Activated CD4-positive, alpha-beta memory T cell treated with anti-CD3 and anti-CD28 coated beads for 36 hours (primary cell): ENCODE data around the gene HNF1A. TPM values are rescaled to one million over a fixed set of nuclear protein-coding genes. Genes with fewer than 3 reads are reported as not detected.
"Not testable (repeated sequence)": the region's sequence is repeated elsewhere in the genome, so short reads cannot be mapped to it uniquely, and the experiment has no call there.

Experiments used
- CTCF ChIA-PET: fragments of 350-600 bp; sonication (Branson Sonifier 250); formaldehyde crosslinking; loops from one replicate; lab custom pipeline; 2021; ENCODE audit warnings: antibody characterized with exemption, inconsistent platforms; lab: Charles Lee
- POLR2A ChIA-PET: fragments of 350-600 bp; sonication (Branson Sonifier 250); formaldehyde crosslinking; loops from one replicate; lab custom pipeline; 2021; ENCODE audit warnings: antibody characterized with exemption; lab: Charles Lee
- DNase-seq: peaks from one replicate; pipeline ENCODE4 v3.0.0-alpha.2; 2020
- H3K27ac Mint-ChIP-seq: one replicate; pipeline ENCODE4 v1.8.0; 2021; ENCODE audit warnings: mixed read lengths
- H3K27me3 Mint-ChIP-seq: one replicate; pipeline ENCODE4 v1.8.0; 2021; ENCODE audit warnings: mixed read lengths
- H3K36me3 Mint-ChIP-seq: one replicate; pipeline ENCODE4 v1.8.0; 2021; ENCODE audit warnings: mixed read lengths
- H3K4me1 Mint-ChIP-seq: one replicate; pipeline ENCODE4 v1.8.0; 2021; ENCODE audit warnings: low read depth, mixed read lengths
- H3K4me3 Mint-ChIP-seq: one replicate; pipeline ENCODE4 v1.8.0; 2021; ENCODE audit warnings: mild to moderate bottlenecking, mixed read lengths
- H3K9me3 Mint-ChIP-seq: one replicate; pipeline ENCODE4 v1.8.0; 2021; ENCODE audit warnings: mixed read lengths
- intact Hi-C: fragments of 100-400 bp; cut with micrococcal nuclease; formaldehyde crosslinking; loops from one replicate; pipeline ENCODE4 v1.15.1; 2023
- total RNA-seq, 2 experiments: library from RNA; stranded (reverse); gene quantifications; one replicate each; pipeline ENCODE4 v1.2.3, GENCODE V29; 2021

The HNF1A gene
- total RNA-seq, 2 experiments from 2014 or later: not detected

GRCh38 chr12:120941412-120941811 is 36.9 kb upstream of the HNF1A start:
- DNase-seq: no peak
- POLR2A ChIA-PET: no interaction called here
- H3K36me3 Mint-ChIP-seq: no peaks in the 10 kb centered on the region
- intact Hi-C loops: no loop called here
- H3K27me3 Mint-ChIP-seq: peaks cover 3% of the 10 kb centered on the region
- peaks cover 7% of the 10 kb centered on the region for H3K4me1 Mint-ChIP-seq
- CTCF ChIA-PET: interaction anchor here (0.6 to 3.9 kb wide), 4 partner anchors 31 to 119 kb away, joined by 3 to 51 read pairs (median 4); no protein-coding TSS in a partner anchor
- H3K4me3 Mint-ChIP-seq: no peak overlapping the region
- no peaks in the 10 kb centered on the region for H3K9me3 Mint-ChIP-seq
- H3K27ac Mint-ChIP-seq: no peak overlapping the region

- ChIA-PET CTCF (interaction anchor here (1.0 to 3.9 kb wide), 2 partner anchors 30 to 118 kb away, joined by 3 to 51 read pairs; no protein-coding TSS in a partner anchor), POLR2A (no interaction called here)
- no peak overlapping the region for H3K4me3 Mint-ChIP-seq
- peaks cover 3% of the 10 kb centered on the region for H3K27me3 Mint-ChIP-seq
- no peak overlapping the region for H3K27ac Mint-ChIP-seq
- H3K9me3 Mint-ChIP-seq: no peaks in the 10 kb centered on the region
- DNase-seq: no peak
- no peaks in the 10 kb centered on the region for H3K36me3 Mint-ChIP-seq
- intact Hi-C loops: no loop called here
- peaks cover 7% of the 10 kb centered on the region for H3K4me1 Mint-ChIP-seq
These were observed 36.4 kb upstream of the HNF1A start for GRCh38 chr12:120941846-120942405.

GRCh38 chr12:120943482-120943881 is 34.9 kb upstream of the HNF1A start:
- Mint-ChIP-seq H3K36me3 (no peaks in the 10 kb centered on the region), H3K4me1 (peaks cover 7% of the 10 kb centered on the region), H3K27ac (no peak overlapping the region), H3K27me3 (peaks cover 1% of the 10 kb centered on the region), H3K4me3 (no peak overlapping the region), H3K9me3 (no peaks in the 10 kb centered on the region)
- ChIA-PET POLR2A (no interaction called here), CTCF (interaction anchor here (0.8 to 3.9 kb wide), 9 partner anchors 10 to 361 kb away, joined by 3 to 51 read pairs (median 4); no protein-coding TSS in a partner anchor)
- intact Hi-C loops: no loop called here
- DNase-seq: no peak

- no peak overlapping the region for H3K4me3 Mint-ChIP-seq
- DNase-seq: peak; percentile 81
- ChIA-PET POLR2A (no interaction called here), CTCF (interaction anchor here (0.6 to 3.9 kb wide), 9 partner anchors 9 to 362 kb away, joined by 3 to 51 read pairs (median 3); partner anchors contain the start of gene CABP1)
- intact Hi-C loops: loop anchor here (1.0 kb wide), 1 partner anchor 27 kb away; no protein-coding TSS in a partner anchor
- no peaks in the 10 kb centered on the region for H3K36me3 Mint-ChIP-seq
- H3K27ac Mint-ChIP-seq: peak overlapping the region; percentile 9
- no peaks in the 10 kb centered on the region for H3K9me3 Mint-ChIP-seq
- no peaks in the 10 kb centered on the region for H3K27me3 Mint-ChIP-seq
- peaks cover 7% of the 10 kb centered on the region for H3K4me1 Mint-ChIP-seq
These were observed 33.6 kb upstream of the HNF1A start for GRCh38 chr12:120944645-120945217.

- H3K4me1 Mint-ChIP-seq, intact Hi-C loops, H3K27me3 Mint-ChIP-seq, POLR2A ChIA-PET, H3K4me3 Mint-ChIP-seq, H3K36me3 Mint-ChIP-seq, DNase-seq, H3K9me3 Mint-ChIP-seq, H3K27ac Mint-ChIP-seq: not testable (repeated sequence)
- CTCF ChIA-PET: interaction anchor here (0.6 to 0.8 kb wide), 3 partner anchors 8 to 363 kb away, joined by 3 read pairs; no protein-coding TSS in a partner anchor
These were observed 32.8 kb upstream of the HNF1A start for GRCh38 chr12:120945516-120945915.

GRCh38 chr12:120950260-120950799 is 28.0 kb upstream of the HNF1A start:
- intact Hi-C loops, H3K4me1 Mint-ChIP-seq, H3K27ac Mint-ChIP-seq, H3K36me3 Mint-ChIP-seq, CTCF ChIA-PET, H3K9me3 Mint-ChIP-seq, POLR2A ChIA-PET, H3K4me3 Mint-ChIP-seq, DNase-seq, H3K27me3 Mint-ChIP-seq: not testable (repeated sequence)

- Mint-ChIP-seq H3K9me3 (no peaks in the 10 kb centered on the region), H3K36me3 (no peaks in the 10 kb centered on the region), H3K27me3 (no peaks in the 10 kb centered on the region), H3K27ac (no peak overlapping the region), H3K4me1 (peaks cover under 1% of the 10 kb centered on the region), H3K4me3 (no peak overlapping the region)
- no peak for DNase-seq
- intact Hi-C loops: no loop called here
- ChIA-PET POLR2A (no interaction called here), CTCF (no interaction called here)
These were observed 27.5 kb upstream of the HNF1A start for GRCh38 chr12:120950807-120951206.

GRCh38 chr12:120955232-120955631 is 23.1 kb upstream of the HNF1A start:
- no peaks in the 10 kb centered on the region for H3K27me3 Mint-ChIP-seq
- H3K27ac Mint-ChIP-seq: no peak overlapping the region
- H3K9me3 Mint-ChIP-seq: no peaks in the 10 kb centered on the region
- no peak overlapping the region for H3K4me3 Mint-ChIP-seq
- ChIA-PET CTCF (interaction anchor here (1.0 kb wide), 1 partner anchor 105 kb away, joined by 3 read pairs; no protein-coding TSS in a partner anchor), POLR2A (interaction anchor here (0.7 kb wide), 1 partner anchor 672 kb away, joined by 5 read pairs; no protein-coding TSS in a partner anchor)
- intact Hi-C loops: no loop called here
- no peak for DNase-seq
- no peaks in the 10 kb centered on the region for H3K36me3 Mint-ChIP-seq
- H3K4me1 Mint-ChIP-seq: peaks cover 12% of the 10 kb centered on the region

GRCh38 chr12:120956579-120957300 is 21.6 kb upstream of the HNF1A start:
- Mint-ChIP-seq H3K4me1 (peaks cover 23% of the 10 kb centered on the region), H3K27ac (no peak overlapping the region), H3K9me3 (no peaks in the 10 kb centered on the region), H3K4me3 (no peak overlapping the region), H3K36me3 (no peaks in the 10 kb centered on the region), H3K27me3 (no peaks in the 10 kb centered on the region)
- DNase-seq: no peak
- ChIA-PET CTCF (interaction anchor here (0.7 to 1.9 kb wide), 3 partner anchors 15 to 308 kb away, joined by 3 to 6 read pairs (median 3); partner anchors contain the start of gene ACADS), POLR2A (no interaction called here)
- intact Hi-C loops: no loop called here

GRCh38 chr12:120959111-120959878 is 19.0 kb upstream of the HNF1A start:
- H3K36me3 Mint-ChIP-seq: no peaks in the 10 kb centered on the region
- H3K4me1 Mint-ChIP-seq: peaks cover 36% of the 10 kb centered on the region
- no peak for DNase-seq
- intact Hi-C loops: no loop called here
- no peaks in the 10 kb centered on the region for H3K9me3 Mint-ChIP-seq
- no peak overlapping the region for H3K27ac Mint-ChIP-seq
- H3K27me3 Mint-ChIP-seq: no peaks in the 10 kb centered on the region
- ChIA-PET CTCF (interaction anchor here (0.7 to 3.4 kb wide), 7 partner anchors 11 to 313 kb away, joined by 3 to 15 read pairs (median 5); no protein-coding TSS in a partner anchor), POLR2A (no interaction called here)
- no peak overlapping the region for H3K4me3 Mint-ChIP-seq

- H3K27me3 Mint-ChIP-seq: no peaks in the 10 kb centered on the region
These were observed 17.7 kb upstream of the HNF1A start for GRCh38 chr12:120960657-120961056.

More at GRCh38 chr12:120960657-120961056, 17.7 kb upstream of the HNF1A start:
- no peaks in the 10 kb centered on the region for H3K36me3 Mint-ChIP-seq
- H3K27ac Mint-ChIP-seq: peak overlapping the region; percentile 33
- ChIA-PET CTCF (interaction anchor here (1.6 to 3.4 kb wide), 2 partner anchors 11 to 21 kb away, joined by 5 to 15 read pairs; no protein-coding TSS in a partner anchor), POLR2A (no interaction called here)
- DNase-seq: peak; percentile 39
- peaks cover 36% of the 10 kb centered on the region for H3K4me1 Mint-ChIP-seq
- no peak overlapping the region for H3K4me3 Mint-ChIP-seq
- H3K9me3 Mint-ChIP-seq: no peaks in the 10 kb centered on the region
- intact Hi-C loops: loop anchor here (5.0 kb wide), 3 partner anchors 103 to 273 kb away; partner anchors contain the start of gene MLEC
